Measurements from ENCODE around the gene ATRIP. TPM values are rescaled to one million over a fixed set of nuclear protein-coding genes. Genes with fewer than 3 reads are reported as not detected.
A peak's percentile ranks its signal among the peaks of the same experiment; 100 is the strongest.

The ATRIP gene
- total RNA-seq, 2 donors from 2014 or later = 2.0 to 3.1 TPM

DNA sequence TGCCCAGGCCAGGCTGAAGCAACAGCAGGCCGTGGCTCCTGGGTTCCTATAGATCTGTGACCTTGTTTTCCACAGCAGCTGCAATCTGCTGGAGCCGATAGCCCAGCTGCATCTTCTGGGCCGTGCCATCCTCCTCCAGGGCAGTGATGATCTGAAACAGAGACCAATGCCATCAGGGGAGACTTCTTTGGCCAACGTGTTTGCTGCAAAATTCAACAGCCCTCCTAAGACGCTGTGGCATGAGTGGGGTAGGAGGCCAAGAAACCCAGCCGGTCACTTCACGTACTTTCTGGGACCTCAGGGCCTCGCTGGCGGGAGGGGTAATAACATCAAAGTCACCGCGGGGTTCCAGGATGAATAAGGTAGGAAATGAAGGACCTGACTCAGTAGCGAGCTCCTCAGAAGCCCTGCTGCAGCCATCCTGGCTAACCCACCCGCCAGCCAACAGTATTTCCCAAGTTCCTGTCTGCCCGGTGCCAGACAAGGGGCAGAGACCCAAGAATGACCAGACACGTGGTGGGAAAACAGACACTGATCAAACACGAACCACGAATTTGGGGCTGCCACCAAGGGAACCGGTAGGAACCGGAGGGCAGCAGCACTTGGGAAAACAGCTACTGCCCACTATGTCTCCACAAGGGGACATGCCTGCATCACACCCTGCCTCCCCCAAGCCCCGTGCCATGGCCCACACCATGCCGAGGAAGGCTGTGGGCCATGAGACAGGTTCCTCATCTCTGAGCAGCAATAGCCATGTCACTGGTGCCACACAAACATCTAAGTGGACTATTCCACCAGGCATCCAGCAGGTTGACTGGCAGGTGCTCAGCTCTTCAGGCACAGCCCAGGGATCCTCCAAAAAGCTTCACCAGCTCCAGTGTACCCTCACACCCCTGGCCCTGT is 41.8 kb upstream of the ATRIP start:
- Histone ChIP-seq H3K4me1 (peaks cover 0 to 18% of the 10 kb centered on the region in 2 donors), H3K36me3 (peaks cover 56% of the 10 kb centered on the region), H3K4me3 (no peak overlapping the region), H3K27me3 (no peaks in the 10 kb centered on the region), H3K9me3 (no peaks in the 10 kb centered on the region), H3K27ac (peak overlapping the region in 1 of 2 donors; percentile 76)
- TF ChIP-seq, protein P1, sequence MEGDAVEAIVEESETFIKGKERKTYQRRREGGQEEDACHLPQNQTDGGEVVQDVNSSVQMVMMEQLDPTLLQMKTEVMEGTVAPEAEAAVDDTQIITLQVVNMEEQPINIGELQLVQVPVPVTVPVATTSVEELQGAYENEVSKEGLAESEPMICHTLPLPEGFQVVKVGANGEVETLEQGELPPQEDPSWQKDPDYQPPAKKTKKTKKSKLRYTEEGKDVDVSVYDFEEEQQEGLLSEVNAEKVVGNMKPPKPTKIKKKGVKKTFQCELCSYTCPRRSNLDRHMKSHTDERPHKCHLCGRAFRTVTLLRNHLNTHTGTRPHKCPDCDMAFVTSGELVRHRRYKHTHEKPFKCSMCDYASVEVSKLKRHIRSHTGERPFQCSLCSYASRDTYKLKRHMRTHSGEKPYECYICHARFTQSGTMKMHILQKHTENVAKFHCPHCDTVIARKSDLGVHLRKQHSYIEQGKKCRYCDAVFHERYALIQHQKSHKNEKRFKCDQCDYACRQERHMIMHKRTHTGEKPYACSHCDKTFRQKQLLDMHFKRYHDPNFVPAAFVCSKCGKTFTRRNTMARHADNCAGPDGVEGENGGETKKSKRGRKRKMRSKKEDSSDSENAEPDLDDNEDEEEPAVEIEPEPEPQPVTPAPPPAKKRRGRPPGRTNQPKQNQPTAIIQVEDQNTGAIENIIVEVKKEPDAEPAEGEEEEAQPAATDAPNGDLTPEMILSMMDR (IDR thresholded peaks at IDR 0.05) = no peak
- DNase-seq (ENCODE audit: low spot score) = peak; percentile 57

DNA sequence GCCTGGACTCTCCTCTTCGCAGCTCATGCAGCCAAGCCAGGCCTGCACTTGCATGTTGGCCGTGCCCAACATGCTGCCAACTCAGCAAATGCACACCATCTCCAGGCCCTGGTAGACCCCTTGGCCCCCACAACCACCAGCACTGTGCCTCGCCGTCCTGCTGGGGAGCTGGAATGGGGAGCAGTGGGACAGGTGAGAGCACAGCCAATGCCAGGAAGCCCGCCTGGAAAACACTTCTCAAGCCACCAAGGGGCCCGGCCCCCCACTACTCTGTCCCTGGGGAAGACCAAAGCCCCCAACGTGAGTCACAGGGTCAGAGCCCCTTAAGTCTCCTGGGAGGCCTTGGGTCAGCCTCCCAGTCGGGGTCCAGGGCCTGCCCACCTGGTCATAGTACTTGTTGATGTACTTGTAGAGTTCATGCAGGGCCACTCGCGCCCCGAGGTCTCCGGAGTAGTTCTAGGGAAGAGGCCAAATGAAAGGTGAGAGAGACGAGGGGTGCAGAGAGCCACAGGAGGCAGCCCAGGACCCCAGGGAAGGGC is 41.1 kb upstream of the ATRIP start:
- Histone ChIP-seq H3K36me3 (peaks cover 63% of the 10 kb centered on the region), H3K4me1 (peaks cover 0 to 18% of the 10 kb centered on the region in 2 donors), H3K4me3 (no peak overlapping the region), H3K9me3 (no peaks in the 10 kb centered on the region), H3K27me3 (no peaks in the 10 kb centered on the region), H3K27ac (no peak overlapping the region)
- peak; percentile 58 for DNase-seq (ENCODE audit: low spot score)
- TF ChIP-seq, protein P1 (IDR thresholded peaks at IDR 0.05) = no peak

DNA sequence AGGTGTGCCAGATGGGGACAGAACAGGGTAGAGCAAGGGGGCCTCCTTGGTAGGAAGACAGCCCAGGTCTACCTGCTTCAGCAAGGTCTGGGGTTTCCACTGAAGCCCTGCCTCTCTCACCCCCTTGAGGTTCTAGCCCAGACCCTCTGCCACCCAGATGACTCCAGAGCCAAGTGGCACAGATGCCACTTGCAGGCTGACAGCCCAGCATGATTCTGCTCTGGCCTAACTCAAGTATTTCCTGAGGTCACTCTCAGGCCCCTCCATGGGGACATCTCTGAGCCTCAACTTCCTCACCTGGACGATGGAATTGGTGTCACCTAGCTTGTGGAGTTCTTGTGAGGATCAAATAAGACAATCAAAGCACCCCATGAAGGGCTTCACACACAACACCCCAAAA is 40.6 kb upstream of the ATRIP start:
- Histone ChIP-seq H3K4me3 (no peak overlapping the region), H3K9me3 (no peaks in the 10 kb centered on the region), H3K27me3 (no peaks in the 10 kb centered on the region), H3K4me1 (peaks cover 0 to 18% of the 10 kb centered on the region in 2 donors), H3K36me3 (peaks cover 68% of the 10 kb centered on the region), H3K27ac (no peak overlapping the region)
- TF ChIP-seq, protein P1 (IDR thresholded peaks at IDR 0.05) = no peak
- DNase-seq (ENCODE audit: low spot score) = no peak

DNA sequence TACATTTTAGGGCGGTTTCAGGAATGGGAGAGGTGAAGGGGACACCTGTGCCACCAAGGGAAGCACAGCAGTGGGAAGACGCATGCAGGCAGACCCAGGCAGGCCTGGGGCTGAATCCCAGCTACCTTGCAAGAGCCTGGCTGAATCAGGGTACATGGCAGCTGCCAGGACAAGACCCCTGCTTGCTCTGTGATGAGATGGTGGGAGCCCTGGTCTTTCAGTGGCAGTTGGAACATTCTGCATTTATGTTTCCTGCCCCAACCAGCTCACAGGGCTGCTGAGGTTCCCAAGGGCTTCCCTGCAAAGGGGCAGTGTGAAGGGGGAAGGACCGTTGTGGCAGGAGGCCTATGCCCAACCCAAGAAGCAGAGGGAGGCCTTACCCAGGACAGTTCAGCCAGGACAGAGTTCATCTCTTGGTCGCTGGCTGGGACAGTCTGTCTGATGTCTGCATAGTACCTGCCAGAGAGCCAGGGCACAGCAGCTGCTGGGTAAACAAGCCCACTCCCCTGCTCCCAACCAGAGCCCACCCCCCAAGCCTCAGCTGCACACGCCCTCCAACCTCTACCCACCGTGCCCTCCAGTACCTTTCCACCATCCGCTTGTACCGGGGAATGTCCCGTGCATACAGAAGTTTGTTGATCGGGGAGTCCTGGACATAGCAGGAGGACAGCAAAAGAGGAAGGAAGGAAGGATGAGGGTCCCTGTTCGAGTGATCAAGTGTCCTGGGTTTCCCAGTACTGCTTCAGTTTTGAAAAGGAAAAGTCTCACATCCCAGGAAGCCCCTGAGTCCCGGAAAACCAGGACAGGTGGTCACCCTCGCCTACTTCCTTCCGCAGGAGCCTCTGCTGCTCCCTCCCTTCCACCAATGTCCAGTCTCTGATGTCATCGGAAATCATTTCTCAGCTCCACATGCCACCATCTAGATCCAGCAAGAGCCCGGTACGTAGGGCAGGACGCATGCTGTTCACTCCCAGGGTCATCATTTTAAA is 39.8 kb upstream of the ATRIP start:
- H3K36me3 ChIP-seq = peaks cover 76% of the 10 kb centered on the region
- TF ChIP-seq, protein P1 (IDR thresholded peaks at IDR 0.05) = no peak
- no peak overlapping the region for H3K4me3 ChIP-seq
- no peaks in the 10 kb centered on the region for H3K9me3 ChIP-seq
- peaks cover 0 to 13% of the 10 kb centered on the region in 2 donors for H3K4me1 ChIP-seq
- DNase-seq (ENCODE audit: low spot score) = no peak
- H3K27me3 ChIP-seq = no peaks in the 10 kb centered on the region
- no peak overlapping the region for H3K27ac ChIP-seq

DNA sequence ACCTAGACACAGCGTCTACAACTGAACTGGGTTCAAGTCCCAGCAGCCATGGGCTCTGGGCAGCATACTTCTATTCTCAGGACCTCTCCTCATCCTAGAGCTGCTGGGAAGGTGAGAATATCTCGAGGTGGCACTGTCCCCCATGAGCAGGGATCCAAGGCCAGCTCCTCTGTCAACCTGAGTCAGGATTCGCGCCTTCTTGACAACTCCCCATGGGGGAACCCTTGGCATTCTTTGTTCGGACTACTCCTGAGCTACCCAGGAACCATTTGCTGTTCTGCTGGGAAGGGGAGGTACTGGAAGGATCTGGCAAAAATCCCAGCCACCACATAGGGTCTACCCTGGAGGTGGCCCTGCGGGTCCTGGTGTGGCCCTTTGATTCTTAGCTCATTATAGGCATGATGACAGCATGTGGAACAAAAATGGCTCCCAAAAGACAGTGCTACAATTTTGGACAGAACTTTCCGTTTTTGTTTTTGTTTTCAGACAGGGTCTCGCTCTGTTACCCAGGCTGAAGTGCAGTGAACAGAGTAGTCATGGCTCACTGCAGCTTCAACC is 38.9 kb upstream of the ATRIP start:
- H3K4me1 ChIP-seq = peaks cover 0 to 4% of the 10 kb centered on the region in 2 donors
- no peak overlapping the region for H3K4me3 ChIP-seq
- H3K9me3 ChIP-seq = no peaks in the 10 kb centered on the region
- TF ChIP-seq, protein P1 (IDR thresholded peaks at IDR 0.05) = no peak
- DNase-seq (ENCODE audit: low spot score) = peak; percentile 50
- no peak overlapping the region for H3K27ac ChIP-seq
- no peaks in the 10 kb centered on the region for H3K27me3 ChIP-seq
- H3K36me3 ChIP-seq = peaks cover 85% of the 10 kb centered on the region
